K562 (cell line): Measurements from ENCODE around the gene C12orf42.

Experiments used
- MED1 ChIP-seq: sonication (generic); formaldehyde crosslinking; IDR thresholded peaks from 2 replicates; pipeline ENCODE4 v1.8.1; 2023; ENCODE audit warnings: missing genetic modification reagents, borderline replicate concordance
- TF ChIP-seq, protein P1 (sequence below), 3 experiments: IDR thresholded peaks in 2 of 3; conservative IDR thresholded peaks in 1 of 3; 2 replicates each; pipeline ENCODE4 v1.5.1; 2011 to 2012; ENCODE audit warnings: low read length in 3 of 3, mild to moderate bottlenecking in 3 of 3, control low read depth in 2 of 3, improper control_type of control experiment in 1 of 3, inconsistent platforms in 1 of 3, low read depth in 1 of 3, mixed read lengths in 1 of 3, moderate library complexity in 1 of 3; ENCODE audit not compliant: insufficient read depth in 2 of 3
- TF ChIP-seq, protein P2 (sequence below): sonication (generic); formaldehyde crosslinking; IDR thresholded peaks from 2 replicates; pipeline ENCODE4 v1.9.0; 2022; ENCODE audit warnings: mild to moderate bottlenecking, missing genetic modification reagents
- TF ChIP-seq, protein P3 (sequence below): sonication (generic); formaldehyde crosslinking; IDR thresholded peaks from 2 replicates; pipeline ENCODE4 v1.8.0; 2022; ENCODE audit warnings: mild to moderate bottlenecking, missing genetic modification reagents
- TF ChIP-seq, protein P4 (sequence below): sonication (generic); formaldehyde crosslinking; IDR thresholded peaks from 2 replicates; pipeline ENCODE4 v1.8.0; 2022; ENCODE audit warnings: missing genetic modification reagents, mild to moderate bottlenecking, borderline replicate concordance

DNA sequence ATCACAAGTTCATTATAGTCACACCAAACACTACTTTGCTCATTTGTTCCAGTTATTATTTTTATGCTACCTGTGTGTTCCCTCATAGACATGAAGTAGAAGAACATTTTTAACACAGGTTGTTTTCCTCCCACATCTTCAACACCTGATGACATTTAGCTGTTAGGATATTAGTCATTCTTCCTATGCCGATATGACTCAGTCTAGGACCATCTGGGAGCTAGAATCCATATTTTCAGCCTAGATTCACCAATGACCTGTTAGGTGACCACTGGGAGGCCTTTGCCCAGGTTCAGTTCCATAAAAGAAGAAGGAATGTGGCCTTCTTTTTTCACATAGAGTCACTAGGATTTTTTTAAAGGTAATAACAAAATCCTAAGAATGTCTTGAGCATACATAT is 222.8 kb downstream of the C12orf42 start:
- TF ChIP-seq, protein P1, sequence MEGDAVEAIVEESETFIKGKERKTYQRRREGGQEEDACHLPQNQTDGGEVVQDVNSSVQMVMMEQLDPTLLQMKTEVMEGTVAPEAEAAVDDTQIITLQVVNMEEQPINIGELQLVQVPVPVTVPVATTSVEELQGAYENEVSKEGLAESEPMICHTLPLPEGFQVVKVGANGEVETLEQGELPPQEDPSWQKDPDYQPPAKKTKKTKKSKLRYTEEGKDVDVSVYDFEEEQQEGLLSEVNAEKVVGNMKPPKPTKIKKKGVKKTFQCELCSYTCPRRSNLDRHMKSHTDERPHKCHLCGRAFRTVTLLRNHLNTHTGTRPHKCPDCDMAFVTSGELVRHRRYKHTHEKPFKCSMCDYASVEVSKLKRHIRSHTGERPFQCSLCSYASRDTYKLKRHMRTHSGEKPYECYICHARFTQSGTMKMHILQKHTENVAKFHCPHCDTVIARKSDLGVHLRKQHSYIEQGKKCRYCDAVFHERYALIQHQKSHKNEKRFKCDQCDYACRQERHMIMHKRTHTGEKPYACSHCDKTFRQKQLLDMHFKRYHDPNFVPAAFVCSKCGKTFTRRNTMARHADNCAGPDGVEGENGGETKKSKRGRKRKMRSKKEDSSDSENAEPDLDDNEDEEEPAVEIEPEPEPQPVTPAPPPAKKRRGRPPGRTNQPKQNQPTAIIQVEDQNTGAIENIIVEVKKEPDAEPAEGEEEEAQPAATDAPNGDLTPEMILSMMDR (IDR thresholded peaks at IDR 0.05 in 2 of 3, conservative IDR thresholded peaks at IDR 0.05 in 1 of 3; ENCODE audit: insufficient read depth in 2 of 3, low read depth in 1 of 3, low read length in 3 of 3) = no peak
- TF ChIP-seq, protein P2, sequence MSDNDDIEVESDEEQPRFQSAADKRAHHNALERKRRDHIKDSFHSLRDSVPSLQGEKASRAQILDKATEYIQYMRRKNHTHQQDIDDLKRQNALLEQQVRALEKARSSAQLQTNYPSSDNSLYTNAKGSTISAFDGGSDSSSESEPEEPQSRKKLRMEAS = no peak
- TF ChIP-seq MED1 = no peak
- TF ChIP-seq, protein P3, sequence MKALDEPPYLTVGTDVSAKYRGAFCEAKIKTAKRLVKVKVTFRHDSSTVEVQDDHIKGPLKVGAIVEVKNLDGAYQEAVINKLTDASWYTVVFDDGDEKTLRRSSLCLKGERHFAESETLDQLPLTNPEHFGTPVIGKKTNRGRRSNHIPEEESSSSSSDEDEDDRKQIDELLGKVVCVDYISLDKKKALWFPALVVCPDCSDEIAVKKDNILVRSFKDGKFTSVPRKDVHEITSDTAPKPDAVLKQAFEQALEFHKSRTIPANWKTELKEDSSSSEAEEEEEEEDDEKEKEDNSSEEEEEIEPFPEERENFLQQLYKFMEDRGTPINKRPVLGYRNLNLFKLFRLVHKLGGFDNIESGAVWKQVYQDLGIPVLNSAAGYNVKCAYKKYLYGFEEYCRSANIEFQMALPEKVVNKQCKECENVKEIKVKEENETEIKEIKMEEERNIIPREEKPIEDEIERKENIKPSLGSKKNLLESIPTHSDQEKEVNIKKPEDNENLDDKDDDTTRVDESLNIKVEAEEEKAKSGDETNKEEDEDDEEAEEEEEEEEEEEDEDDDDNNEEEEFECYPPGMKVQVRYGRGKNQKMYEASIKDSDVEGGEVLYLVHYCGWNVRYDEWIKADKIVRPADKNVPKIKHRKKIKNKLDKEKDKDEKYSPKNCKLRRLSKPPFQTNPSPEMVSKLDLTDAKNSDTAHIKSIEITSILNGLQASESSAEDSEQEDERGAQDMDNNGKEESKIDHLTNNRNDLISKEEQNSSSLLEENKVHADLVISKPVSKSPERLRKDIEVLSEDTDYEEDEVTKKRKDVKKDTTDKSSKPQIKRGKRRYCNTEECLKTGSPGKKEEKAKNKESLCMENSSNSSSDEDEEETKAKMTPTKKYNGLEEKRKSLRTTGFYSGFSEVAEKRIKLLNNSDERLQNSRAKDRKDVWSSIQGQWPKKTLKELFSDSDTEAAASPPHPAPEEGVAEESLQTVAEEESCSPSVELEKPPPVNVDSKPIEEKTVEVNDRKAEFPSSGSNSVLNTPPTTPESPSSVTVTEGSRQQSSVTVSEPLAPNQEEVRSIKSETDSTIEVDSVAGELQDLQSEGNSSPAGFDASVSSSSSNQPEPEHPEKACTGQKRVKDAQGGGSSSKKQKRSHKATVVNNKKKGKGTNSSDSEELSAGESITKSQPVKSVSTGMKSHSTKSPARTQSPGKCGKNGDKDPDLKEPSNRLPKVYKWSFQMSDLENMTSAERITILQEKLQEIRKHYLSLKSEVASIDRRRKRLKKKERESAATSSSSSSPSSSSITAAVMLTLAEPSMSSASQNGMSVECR (CRISPR knock-in tag) = no peak
- TF ChIP-seq, protein P4, sequence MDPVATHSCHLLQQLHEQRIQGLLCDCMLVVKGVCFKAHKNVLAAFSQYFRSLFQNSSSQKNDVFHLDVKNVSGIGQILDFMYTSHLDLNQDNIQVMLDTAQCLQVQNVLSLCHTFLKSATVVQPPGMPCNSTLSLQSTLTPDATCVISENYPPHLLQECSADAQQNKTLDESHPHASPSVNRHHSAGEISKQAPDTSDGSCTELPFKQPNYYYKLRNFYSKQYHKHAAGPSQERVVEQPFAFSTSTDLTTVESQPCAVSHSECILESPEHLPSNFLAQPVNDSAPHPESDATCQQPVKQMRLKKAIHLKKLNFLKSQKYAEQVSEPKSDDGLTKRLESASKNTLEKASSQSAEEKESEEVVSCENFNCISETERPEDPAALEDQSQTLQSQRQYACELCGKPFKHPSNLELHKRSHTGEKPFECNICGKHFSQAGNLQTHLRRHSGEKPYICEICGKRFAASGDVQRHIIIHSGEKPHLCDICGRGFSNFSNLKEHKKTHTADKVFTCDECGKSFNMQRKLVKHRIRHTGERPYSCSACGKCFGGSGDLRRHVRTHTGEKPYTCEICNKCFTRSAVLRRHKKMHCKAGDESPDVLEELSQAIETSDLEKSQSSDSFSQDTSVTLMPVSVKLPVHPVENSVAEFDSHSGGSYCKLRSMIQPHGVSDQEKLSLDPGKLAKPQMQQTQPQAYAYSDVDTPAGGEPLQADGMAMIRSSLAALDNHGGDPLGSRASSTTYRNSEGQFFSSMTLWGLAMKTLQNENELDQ = no peak
